K562 (cell line): Measurements from ENCODE around the gene HEPHL1. TPM values are rescaled to one million over a fixed set of nuclear protein-coding genes. Genes with fewer than 3 reads are reported as not detected.
A peak's percentile ranks its signal among the peaks of the same experiment; 100 is the strongest.

ENCODE experiments used
- CREM ChIP-seq: IDR thresholded peaks from 2 replicates; pipeline ENCODE4 v1.6.1; 2014; ENCODE audit warnings: antibody characterized with exemption, low read depth
- DNMT1 ChIP-seq: fragments of 450-650 bp; IDR thresholded peaks from 2 replicates; pipeline ENCODE4 v1.6.1; 2016; ENCODE audit warnings: antibody characterized with exemption, mild to moderate bottlenecking
- ELF1 ChIP-seq: fragments of 200-800 bp; sonication (Bioruptor generic); IDR thresholded peaks from 2 replicates; pipeline ENCODE4 v1.6.1; 2016; ENCODE audit warnings: missing genetic modification characterization, missing compliant biosample characterization
- FOS ChIP-seq: IDR thresholded peaks from 3 replicates; pipeline ENCODE4 v1.6.1; 2011; ENCODE audit not compliant: insufficient read length; ENCODE audit errors: extremely low read depth
- GATAD2B ChIP-seq: fragments of 450-650 bp; IDR thresholded peaks from 2 replicates; pipeline ENCODE4 v1.6.1; 2017; ENCODE audit warnings: mild to moderate bottlenecking, borderline replicate concordance
- MED1 ChIP-seq: sonication (generic); formaldehyde crosslinking; IDR thresholded peaks from 2 replicates; pipeline ENCODE4 v1.8.1; 2023; ENCODE audit warnings: missing genetic modification reagents, borderline replicate concordance
- MYC ChIP-seq, 2 experiments: fragments of 250-450 bp in 1 of 2; sonication (Bioruptor Pico) in 1 of 2; IDR thresholded peaks; 2 replicates each; pipeline versions ENCODE4 v1.5.1 to v1.6.1; 2012 to 2021; ENCODE audit warnings: low read depth in 2 of 2, borderline replicate concordance in 1 of 2, improper control_type of control experiment in 1 of 2, low read length in 1 of 2, mild to moderate bottlenecking in 1 of 2, moderate library complexity in 1 of 2
- NEUROD1 ChIP-seq: fragments of 150-350 bp; IDR thresholded peaks from 2 replicates; pipeline ENCODE4 v1.6.1; 2014; ENCODE audit warnings: borderline replicate concordance, low read length, low read depth; ENCODE audit not compliant: partially characterized antibody
- NR2C1 ChIP-seq, 2 experiments: fragments of 450-650 bp; IDR thresholded peaks; 2 replicates each; pipeline ENCODE4 v1.6.1; 2017; ENCODE audit warnings: mild to moderate bottlenecking in 2 of 2, antibody characterized with exemption in 1 of 2, inconsistent platforms in 1 of 2, missing compliant biosample characterization in 1 of 2, missing genetic modification characterization in 1 of 2
- NR2C2 ChIP-seq, 2 experiments: fragments of 200-800 bp in 1 of 2; sonication (Bioruptor generic) in 1 of 2; sonication (generic) in 1 of 2; formaldehyde crosslinking in 1 of 2; IDR thresholded peaks; 2 replicates each; pipeline versions ENCODE4 v1.6.1 to v1.8.0; 2016 to 2022; ENCODE audit warnings: mild to moderate bottlenecking in 1 of 2, missing compliant biosample characterization in 1 of 2, missing genetic modification characterization in 1 of 2, missing genetic modification reagents in 1 of 2
- ZBTB17 ChIP-seq: fragments of 450-650 bp; formaldehyde crosslinking; IDR thresholded peaks from 2 replicates; pipeline ENCODE4 v1.4.0; 2020; ENCODE audit warnings: mild to moderate bottlenecking
- ZNF184 ChIP-seq: sonication (generic); formaldehyde crosslinking; IDR thresholded peaks from 2 replicates; pipeline ENCODE4 v1.5.0; 2020; ENCODE audit warnings: missing genetic modification reagents
- ZNF551 ChIP-seq: fragments of 250-450 bp; sonication (Bioruptor Pico); IDR thresholded peaks from 2 replicates; pipeline ENCODE4 v1.5.0; 2021; ENCODE audit warnings: mild to moderate bottlenecking, moderate library complexity
- ZNF695 ChIP-seq: fragments of 450-650 bp; formaldehyde crosslinking; IDR thresholded peaks from 2 replicates; pipeline ENCODE4 v1.4.0; 2020; ENCODE audit warnings: mild to moderate bottlenecking, moderate library complexity
- ZSCAN32 ChIP-seq: fragments of 450-650 bp; formaldehyde crosslinking; IDR thresholded peaks from 2 replicates; pipeline ENCODE4 v1.4.0; 2020; ENCODE audit warnings: mild to moderate bottlenecking, moderate library complexity
- polyA plus RNA-seq, 8 experiments: library from polyadenylated mRNA; depleted of rRNA in 4 of 8; stranded (reverse) in 5 of 8; unstranded in 3 of 8; fragments of >200 nt; fragmentation: Nextera tagmentation in 2 of 8; fragmentation: Illumina TruSeq in 1 of 8; extraction: Ambion mirVana in 2 of 8; extraction: Trizol in 1 of 8; gene quantifications; 2 replicates each; pipeline versions ENCODE4 v1.2.1 to v1.2.3, GENCODE V29; 2011 to 2014; ENCODE audit warnings: inconsistent platforms in 1 of 8, missing spikeins in 1 of 8
- total RNA-seq, 7 experiments: library from RNA; depleted of rRNA in 6 of 7; stranded (reverse); fragments of >200 nt in 6 of 7; fragmentation: Illumina TruSeq in 2 of 7; extraction: Trizol in 2 of 7; gene quantifications; 2 replicates each; pipeline versions ENCODE4 v1.2.1 to v1.2.3, GENCODE V29; 2011 to 2021; ENCODE audit warnings: low replicate concordance in 1 of 7
- TF ChIP-seq, protein P1 (sequence below): fragments of 450-650 bp; IDR thresholded peaks from 2 replicates; pipeline ENCODE4 v1.6.1; 2014; ENCODE audit warnings: low read depth, mild to moderate bottlenecking, moderate library complexity, borderline replicate concordance
- TF ChIP-seq, protein P2 (sequence below), 2 experiments: fragments of 450-650 bp; conservative IDR thresholded peaks; 2 replicates each; pipeline ENCODE4 v1.6.1; 2017; ENCODE audit warnings: mild to moderate bottlenecking in 2 of 2, moderate library complexity in 2 of 2

Gene HEPHL1
- total and polyA plus RNA-seq, 9 of the 15 experiments (the other 6 are each of a cell fraction or from before 2014, with no cell fraction given) = 0.01 TPM; not detected in 8

DNA sequence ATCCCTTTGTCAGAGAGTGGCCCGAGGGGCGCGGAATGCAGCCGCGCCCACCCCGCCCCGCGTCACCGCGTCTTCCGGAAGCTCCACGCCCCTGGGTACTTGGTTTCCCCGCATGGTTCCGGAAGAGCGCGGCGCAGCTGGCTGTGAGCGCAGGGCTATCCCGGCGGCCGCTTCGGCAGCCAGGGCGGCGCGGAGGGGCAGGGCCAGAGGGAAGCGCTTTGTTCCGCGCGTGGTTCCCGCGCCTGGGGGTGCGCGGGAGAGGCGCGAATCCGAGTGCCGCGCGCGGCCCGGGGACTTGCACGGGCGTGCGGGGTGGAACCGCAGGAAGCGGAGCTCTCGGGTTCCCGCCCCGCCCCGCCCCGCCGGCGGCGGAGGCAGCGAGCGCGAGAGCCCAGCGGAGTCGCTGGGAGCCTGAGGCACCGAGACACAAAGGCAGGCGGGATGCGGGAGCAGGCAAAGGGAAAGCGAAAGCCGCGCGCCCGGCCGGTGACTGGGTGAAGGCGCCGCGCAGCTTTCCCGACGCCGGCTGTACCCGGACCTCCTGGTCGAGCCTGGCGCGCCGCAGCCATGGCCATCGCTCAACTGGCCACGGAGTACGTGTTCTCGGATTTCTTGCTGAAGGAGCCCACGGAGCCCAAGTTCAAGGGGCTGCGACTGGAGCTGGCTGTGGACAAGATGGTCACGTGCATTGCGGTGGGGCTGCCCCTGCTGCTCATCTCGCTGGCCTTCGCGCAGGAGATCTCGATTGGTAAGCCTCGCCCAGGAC, 107.8 kb downstream of the HEPHL1 start, which contains the start of gene PANX1 (continued):
- no peak for TF ChIP-seq NEUROD1
- no peak for TF ChIP-seq NR2C1 (IDR thresholded peaks at IDR 0.05)
- no peak for TF ChIP-seq NR2C1 (tag; IDR thresholded peaks at IDR 0.05)
- peak; percentile 72 for TF ChIP-seq GATAD2B
- TF ChIP-seq ZBTB17 (CRISPR knock-in tag) = peak; percentile 85
- TF ChIP-seq MYC (IDR thresholded peaks at IDR 0.05; ENCODE audit: low read depth, low read length) = peak; percentile 57
- no peak for TF ChIP-seq MYC (CRISPR knock-in tag; IDR thresholded peaks at IDR 0.05; ENCODE audit: borderline replicate concordance, low read depth)
- TF ChIP-seq MED1 (CRISPR knock-in tag) = no peak
- TF ChIP-seq ZNF695 (CRISPR knock-in tag) = no peak
- TF ChIP-seq, protein P1, sequence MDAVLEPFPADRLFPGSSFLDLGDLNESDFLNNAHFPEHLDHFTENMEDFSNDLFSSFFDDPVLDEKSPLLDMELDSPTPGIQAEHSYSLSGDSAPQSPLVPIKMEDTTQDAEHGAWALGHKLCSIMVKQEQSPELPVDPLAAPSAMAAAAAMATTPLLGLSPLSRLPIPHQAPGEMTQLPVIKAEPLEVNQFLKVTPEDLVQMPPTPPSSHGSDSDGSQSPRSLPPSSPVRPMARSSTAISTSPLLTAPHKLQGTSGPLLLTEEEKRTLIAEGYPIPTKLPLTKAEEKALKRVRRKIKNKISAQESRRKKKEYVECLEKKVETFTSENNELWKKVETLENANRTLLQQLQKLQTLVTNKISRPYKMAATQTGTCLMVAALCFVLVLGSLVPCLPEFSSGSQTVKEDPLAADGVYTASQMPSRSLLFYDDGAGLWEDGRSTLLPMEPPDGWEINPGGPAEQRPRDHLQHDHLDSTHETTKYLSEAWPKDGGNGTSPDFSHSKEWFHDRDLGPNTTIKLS = peak; percentile 51; the same call in 1 of the 2 replicates
- TF ChIP-seq DNMT1 = no peak
- TF ChIP-seq, protein P2, sequence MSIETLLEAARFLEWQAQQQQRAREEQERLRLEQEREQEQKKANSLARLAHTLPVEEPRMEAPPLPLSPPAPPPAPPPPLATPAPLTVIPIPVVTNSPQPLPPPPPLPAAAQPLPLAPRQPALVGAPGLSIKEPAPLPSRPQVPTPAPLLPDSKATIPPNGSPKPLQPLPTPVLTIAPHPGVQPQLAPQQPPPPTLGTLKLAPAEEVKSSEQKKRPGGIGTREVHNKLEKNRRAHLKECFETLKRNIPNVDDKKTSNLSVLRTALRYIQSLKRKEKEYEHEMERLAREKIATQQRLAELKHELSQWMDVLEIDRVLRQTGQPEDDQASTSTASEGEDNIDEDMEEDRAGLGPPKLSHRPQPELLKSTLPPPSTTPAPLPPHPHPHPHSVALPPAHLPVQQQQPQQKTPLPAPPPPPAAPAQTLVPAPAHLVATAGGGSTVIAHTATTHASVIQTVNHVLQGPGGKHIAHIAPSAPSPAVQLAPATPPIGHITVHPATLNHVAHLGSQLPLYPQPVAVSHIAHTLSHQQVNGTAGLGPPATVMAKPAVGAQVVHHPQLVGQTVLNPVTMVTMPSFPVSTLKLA (conservative IDR thresholded peaks at IDR 0.05) = peak; percentile 85 to 92
- TF ChIP-seq ZNF184 (CRISPR knock-in tag) = no peak
- 0 out of 2 replicates have a peak, but pooled peaks have one; percentile 32 for TF ChIP-seq NR2C2 (CRISPR knock-in tag; IDR thresholded peaks at IDR 0.05)
- TF ChIP-seq NR2C2 (tag; IDR thresholded peaks at IDR 0.05) = no peak
- peak; percentile 92 for TF ChIP-seq ELF1
- no peak for TF ChIP-seq FOS
- TF ChIP-seq ZNF551 (CRISPR knock-in tag) = no peak
- no peak for TF ChIP-seq ZSCAN32 (CRISPR knock-in tag)
- peak; percentile 78 for TF ChIP-seq CREM
